IMR-90 (cell line): ENCODE results near the gene IFRD2.

Experiments used
- CEBPB ChIP-seq: IDR thresholded peaks from 2 replicates; pipeline ENCODE4 v1.6.1; 2012; ENCODE audit warnings: low read depth, low read length, improper control_type of control experiment
- CHD1 ChIP-seq: IDR thresholded peaks from 2 replicates; pipeline ENCODE4 v1.6.1; 2012; ENCODE audit warnings: low read depth, low read length, improper control_type of control experiment
- CTCF ChIP-seq: conservative IDR thresholded peaks from 2 replicates; pipeline ENCODE4 v1.5.1; 2012; ENCODE audit warnings: mild to moderate bottlenecking, low read depth, low read length, improper control_type of control experiment
- ELK1 ChIP-seq: fragments of 150-350 bp; IDR thresholded peaks from 2 replicates; pipeline ENCODE4 v1.6.1; 2016; ENCODE audit warnings: low read depth, mild to moderate bottlenecking, low read length, moderate library complexity, borderline replicate concordance
- POLR2A ChIP-seq: IDR thresholded peaks from 2 replicates; pipeline ENCODE4 v1.6.1; 2012; ENCODE audit warnings: mild to moderate bottlenecking, low read depth, low read length

- TF ChIP-seq ELK1: no peak
- no peak for TF ChIP-seq POLR2A
- no peak for TF ChIP-seq CTCF
- no peak for TF ChIP-seq CHD1
- TF ChIP-seq CEBPB: no peak
Observed at GRCh38 chr3:50338965-50339364, 46.7 kb upstream of the IFRD2 start.
